ENCODE results near the gene IGF2BP3. TPM values are rescaled to one million over a fixed set of nuclear protein-coding genes. Genes with fewer than 3 reads are reported as not detected.

Gene IGF2BP3
- total RNA-seq, 1 donor from 2014 or later: 0.38 TPM

DNA sequence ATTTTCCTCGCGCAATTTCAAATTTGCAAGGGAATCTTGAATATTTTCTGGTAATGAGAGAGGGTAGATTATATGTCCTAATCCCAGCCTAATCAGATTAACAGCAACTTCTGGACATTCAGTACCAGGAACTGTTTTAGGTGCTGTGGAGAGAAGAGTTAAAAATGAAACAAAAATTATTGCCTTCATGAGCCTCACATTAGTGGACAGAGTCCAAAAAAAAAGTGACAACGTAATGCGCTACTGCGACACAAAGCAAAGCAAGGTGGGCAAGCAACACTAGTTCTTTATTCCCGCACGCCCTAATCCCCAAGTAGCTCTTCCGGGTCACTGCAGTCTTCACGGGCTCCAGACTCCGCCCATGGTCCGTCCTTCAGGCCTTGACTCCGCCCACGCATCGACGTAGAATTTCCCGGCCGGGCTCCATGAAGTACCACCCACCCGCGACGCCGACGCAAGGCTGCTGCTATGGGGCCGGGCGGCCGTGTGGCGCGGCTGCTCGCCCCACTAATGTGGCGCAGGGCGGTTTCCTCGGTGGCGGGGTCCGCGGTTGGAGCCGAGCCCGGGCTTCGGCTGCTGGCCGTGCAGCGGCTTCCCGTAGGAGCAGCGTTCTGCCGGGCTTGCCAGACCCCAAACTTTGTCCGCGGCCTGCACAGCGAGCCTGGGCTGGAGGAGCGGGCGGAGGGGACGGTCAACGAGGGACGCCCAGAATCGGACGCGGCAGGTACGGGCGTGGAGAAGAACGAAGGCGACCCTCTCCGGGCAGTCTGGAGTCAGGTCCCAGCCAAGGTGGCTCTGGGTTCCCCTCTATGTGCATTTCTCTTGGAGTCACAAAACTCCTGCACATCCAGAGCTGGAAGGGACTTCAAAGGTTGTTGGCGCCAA, 171.2 kb downstream of the IGF2BP3 start, which contains the start of gene MALSU1:
MALSU1 (plus strand) TSS at position 455 of the 885 bp plus-strand sequence; CDS start at position 469, 14 bp downstream.
- TF ChIP-seq, protein P1, sequence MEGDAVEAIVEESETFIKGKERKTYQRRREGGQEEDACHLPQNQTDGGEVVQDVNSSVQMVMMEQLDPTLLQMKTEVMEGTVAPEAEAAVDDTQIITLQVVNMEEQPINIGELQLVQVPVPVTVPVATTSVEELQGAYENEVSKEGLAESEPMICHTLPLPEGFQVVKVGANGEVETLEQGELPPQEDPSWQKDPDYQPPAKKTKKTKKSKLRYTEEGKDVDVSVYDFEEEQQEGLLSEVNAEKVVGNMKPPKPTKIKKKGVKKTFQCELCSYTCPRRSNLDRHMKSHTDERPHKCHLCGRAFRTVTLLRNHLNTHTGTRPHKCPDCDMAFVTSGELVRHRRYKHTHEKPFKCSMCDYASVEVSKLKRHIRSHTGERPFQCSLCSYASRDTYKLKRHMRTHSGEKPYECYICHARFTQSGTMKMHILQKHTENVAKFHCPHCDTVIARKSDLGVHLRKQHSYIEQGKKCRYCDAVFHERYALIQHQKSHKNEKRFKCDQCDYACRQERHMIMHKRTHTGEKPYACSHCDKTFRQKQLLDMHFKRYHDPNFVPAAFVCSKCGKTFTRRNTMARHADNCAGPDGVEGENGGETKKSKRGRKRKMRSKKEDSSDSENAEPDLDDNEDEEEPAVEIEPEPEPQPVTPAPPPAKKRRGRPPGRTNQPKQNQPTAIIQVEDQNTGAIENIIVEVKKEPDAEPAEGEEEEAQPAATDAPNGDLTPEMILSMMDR (IDR thresholded peaks at IDR 0.05; ENCODE audit: borderline replicate concordance): no peak
- Histone ChIP-seq H3K4me1 (peaks cover 57% of the 10 kb centered on the region), H3K27ac (replicated peaks) (peak within 1 kb of the TSS; percentile 79), H3K4me3 (peak within 1 kb of the TSS; percentile 88), H3K9me3 (replicated peaks) (no peaks in the 10 kb centered on the region), H3K36me3 (peaks cover 18% of the 10 kb centered on the region), H3K27me3 (ENCODE audit: low read depth) (no peaks in the 10 kb centered on the region)
- intact Hi-C loops (cut with micrococcal nuclease): no loop called here
- peak; percentile 98 for DNase-seq

DNA sequence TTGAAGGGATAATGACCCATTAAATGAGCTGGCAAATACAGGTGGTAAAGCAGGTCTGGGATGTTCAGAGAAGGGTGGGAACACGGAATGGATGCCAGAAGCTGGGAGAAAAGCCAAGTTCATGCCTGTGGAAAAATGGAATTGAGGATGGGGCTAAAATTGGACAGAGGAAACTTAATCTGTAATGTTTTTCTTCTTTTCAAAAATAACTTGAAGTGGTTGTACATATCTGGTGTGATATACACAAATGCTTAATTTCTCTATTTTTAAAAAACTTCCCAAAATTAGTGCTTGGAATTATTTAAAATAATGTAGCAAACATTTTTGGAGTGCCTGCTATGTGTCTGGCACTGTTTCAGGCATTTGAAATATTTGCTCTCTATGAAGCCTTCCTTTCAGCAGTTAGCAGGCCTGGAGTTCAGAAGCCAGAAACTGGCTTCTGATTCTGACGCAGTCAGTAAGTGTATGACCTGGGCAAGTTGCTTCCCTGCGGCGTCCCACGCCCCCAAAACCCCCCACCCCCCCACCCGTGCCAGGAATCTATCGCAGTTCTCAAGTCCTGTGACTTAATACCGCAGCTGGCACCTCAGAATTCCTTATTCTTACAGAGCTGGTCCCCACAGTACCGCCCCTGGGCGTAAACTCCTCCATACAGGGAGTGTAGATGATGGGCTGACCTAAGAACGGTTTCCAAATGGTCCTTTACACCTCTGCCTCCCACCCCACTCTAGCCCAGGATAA, 172.0 kb downstream of the IGF2BP3 start:
- peak overlapping the region; percentile 88 for H3K4me3 ChIP-seq
- peaks cover 15% of the 10 kb centered on the region for H3K36me3 ChIP-seq
- peak overlapping the region; percentile 79 for H3K27ac ChIP-seq (replicated peaks)
- H3K27me3 ChIP-seq (ENCODE audit: low read depth): peaks cover 6% of the 10 kb centered on the region
- peaks cover 50% of the 10 kb centered on the region for H3K4me1 ChIP-seq
- H3K9me3 ChIP-seq (replicated peaks): no peaks in the 10 kb centered on the region
- TF ChIP-seq, protein P1 (IDR thresholded peaks at IDR 0.05; ENCODE audit: borderline replicate concordance): no peak
- intact Hi-C loops (cut with micrococcal nuclease): no loop called here
- no peak for DNase-seq

DNA sequence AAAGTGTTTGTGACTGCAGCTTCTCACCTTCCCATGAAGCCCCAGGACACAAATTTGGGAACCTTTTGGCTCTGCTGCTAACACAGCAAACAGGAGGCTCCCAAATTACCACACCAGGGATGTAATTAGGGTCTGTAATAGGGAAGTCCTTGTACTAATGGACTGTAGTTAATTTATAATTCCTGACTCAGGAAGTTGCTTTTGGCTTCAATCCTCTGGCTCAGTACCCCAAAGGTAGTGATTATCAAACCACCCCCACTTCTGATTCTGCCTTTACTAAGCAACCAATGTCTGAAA, 174.9 kb downstream of the IGF2BP3 start:
- TF ChIP-seq, protein P1 (IDR thresholded peaks at IDR 0.05; ENCODE audit: borderline replicate concordance): no peak
- Histone ChIP-seq H3K4me3 (no peak overlapping the region), H3K4me1 (peaks cover 30% of the 10 kb centered on the region), H3K27me3 (ENCODE audit: low read depth) (peaks cover 6% of the 10 kb centered on the region), H3K9me3 (replicated peaks) (no peaks in the 10 kb centered on the region), H3K27ac (replicated peaks) (no peak overlapping the region), H3K36me3 (no peaks in the 10 kb centered on the region)
- no peak for DNase-seq
- intact Hi-C loops (cut with micrococcal nuclease): no loop called here

DNA sequence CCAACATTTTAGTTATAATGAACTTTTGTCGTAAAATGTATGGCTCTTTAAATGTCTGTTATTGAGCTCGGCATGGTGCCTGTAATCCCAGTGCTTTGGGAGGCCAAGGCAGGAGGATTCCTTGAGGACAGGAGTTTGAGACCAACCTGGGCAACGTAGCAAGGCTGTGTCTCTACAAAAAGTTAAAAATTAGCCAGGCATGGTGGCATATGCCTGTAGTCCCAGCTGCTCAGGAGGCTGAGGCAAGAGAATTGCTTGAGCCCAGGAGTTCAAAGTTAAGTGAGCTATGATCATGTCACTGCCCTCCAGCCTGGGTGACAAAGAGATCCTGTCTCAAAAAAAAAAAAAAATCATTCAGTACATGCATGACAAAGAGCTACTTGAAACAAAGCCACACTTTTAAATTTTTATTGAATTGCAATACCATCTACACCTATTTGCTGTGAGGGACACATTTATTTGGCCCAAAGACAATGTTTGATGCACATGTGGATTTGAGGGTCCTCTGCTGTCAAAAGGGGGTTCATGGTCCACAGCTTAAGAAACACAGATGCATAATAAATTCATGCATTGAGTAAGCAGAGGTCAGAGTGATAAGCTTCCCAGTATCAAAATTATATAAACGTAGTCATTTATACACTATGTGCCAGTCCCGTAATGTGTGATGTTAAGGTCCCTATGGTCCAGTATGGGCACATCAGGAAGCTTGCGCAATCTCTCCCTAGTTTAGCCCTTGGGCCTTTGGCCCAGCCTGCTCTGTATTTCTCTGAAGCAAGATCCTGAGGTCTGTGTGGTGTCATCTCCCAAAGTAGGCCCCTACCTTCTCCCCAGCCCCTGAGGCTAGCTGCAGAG, 175.5 kb downstream of the IGF2BP3 start:
- Histone ChIP-seq H3K4me3 (no peak overlapping the region), H3K4me1 (peaks cover 24% of the 10 kb centered on the region), H3K27me3 (ENCODE audit: low read depth) (peaks cover 6% of the 10 kb centered on the region), H3K27ac (replicated peaks) (no peak overlapping the region), H3K9me3 (replicated peaks) (no peaks in the 10 kb centered on the region), H3K36me3 (no peaks in the 10 kb centered on the region)
- TF ChIP-seq, protein P1 (IDR thresholded peaks at IDR 0.05; ENCODE audit: borderline replicate concordance): no peak
- DNase-seq: no peak
- intact Hi-C loops (cut with micrococcal nuclease): no loop called here

DNA sequence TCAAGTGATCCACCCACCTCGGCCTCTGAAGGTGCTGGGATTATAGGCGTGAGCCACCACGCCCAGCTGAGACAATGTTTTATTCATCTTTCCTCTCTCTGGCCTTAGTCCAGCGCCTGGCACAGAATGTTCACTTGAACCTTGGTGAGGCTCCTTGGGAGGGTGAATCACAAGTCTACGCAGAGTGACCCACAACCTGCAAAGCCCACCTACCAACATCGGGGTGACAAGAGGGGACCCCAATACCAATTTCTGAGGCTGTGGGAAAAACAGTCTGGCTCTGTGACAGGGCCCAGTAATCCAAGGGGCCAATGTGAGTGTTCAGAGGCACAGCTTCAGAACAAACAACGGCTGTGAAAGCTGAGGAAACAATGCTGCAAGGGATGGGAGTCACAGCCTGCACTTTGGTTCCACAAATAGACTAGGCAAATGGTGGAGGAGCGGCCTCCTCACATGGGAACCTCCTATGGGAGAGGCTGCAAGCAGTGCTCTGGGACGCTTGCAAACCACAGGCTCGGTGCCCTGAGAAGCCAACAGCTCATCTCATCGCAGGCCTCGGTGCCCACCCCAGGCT, 176.7 kb downstream of the IGF2BP3 start:
- Histone ChIP-seq H3K36me3 (no peaks in the 10 kb centered on the region), H3K9me3 (replicated peaks) (no peaks in the 10 kb centered on the region), H3K27me3 (ENCODE audit: low read depth) (peaks cover 6% of the 10 kb centered on the region), H3K4me3 (no peak overlapping the region), H3K27ac (replicated peaks) (no peak overlapping the region), H3K4me1 (peaks cover 17% of the 10 kb centered on the region)
- TF ChIP-seq, protein P1 (IDR thresholded peaks at IDR 0.05; ENCODE audit: borderline replicate concordance): no peak
- intact Hi-C loops (cut with micrococcal nuclease): no loop called here
- DNase-seq: no peak
